ENCODE measurements around the gene KSR1.

DNA sequence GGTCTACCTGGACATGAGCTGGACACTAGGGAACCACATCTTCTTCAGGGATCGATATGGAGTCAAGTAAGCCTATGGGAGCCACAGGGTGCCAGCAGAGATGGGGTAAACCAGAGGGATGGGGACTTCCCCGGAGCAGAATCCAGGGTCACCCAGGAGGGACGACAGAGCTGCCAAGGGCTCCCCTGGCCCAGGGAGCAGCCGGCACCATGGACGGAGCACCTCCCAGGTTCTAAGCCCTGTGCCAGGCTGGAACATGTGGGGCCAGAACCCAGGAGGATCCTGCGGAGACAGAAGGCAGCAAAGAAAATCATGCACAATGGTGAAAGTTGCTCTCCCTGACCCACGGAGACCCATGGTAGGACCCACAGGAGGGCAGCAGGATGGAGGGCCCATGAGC is 33.6 kb upstream of the KSR1 start:
- TF ChIP-seq, protein P1, sequence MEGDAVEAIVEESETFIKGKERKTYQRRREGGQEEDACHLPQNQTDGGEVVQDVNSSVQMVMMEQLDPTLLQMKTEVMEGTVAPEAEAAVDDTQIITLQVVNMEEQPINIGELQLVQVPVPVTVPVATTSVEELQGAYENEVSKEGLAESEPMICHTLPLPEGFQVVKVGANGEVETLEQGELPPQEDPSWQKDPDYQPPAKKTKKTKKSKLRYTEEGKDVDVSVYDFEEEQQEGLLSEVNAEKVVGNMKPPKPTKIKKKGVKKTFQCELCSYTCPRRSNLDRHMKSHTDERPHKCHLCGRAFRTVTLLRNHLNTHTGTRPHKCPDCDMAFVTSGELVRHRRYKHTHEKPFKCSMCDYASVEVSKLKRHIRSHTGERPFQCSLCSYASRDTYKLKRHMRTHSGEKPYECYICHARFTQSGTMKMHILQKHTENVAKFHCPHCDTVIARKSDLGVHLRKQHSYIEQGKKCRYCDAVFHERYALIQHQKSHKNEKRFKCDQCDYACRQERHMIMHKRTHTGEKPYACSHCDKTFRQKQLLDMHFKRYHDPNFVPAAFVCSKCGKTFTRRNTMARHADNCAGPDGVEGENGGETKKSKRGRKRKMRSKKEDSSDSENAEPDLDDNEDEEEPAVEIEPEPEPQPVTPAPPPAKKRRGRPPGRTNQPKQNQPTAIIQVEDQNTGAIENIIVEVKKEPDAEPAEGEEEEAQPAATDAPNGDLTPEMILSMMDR (IDR thresholded peaks at IDR 0.05) = no peak
- TF ChIP-seq POLR2A (IDR thresholded peaks at IDR 0.05) = no peak

Measured in breast epithelium (tissue), 3 donors.